ENCODE results near the gene CAAP1.
"Not testable (repeated sequence)": the region's sequence is repeated elsewhere in the genome, so short reads cannot be mapped to it uniquely, and the experiment has no call there.

The CAAP1 gene

DNA sequence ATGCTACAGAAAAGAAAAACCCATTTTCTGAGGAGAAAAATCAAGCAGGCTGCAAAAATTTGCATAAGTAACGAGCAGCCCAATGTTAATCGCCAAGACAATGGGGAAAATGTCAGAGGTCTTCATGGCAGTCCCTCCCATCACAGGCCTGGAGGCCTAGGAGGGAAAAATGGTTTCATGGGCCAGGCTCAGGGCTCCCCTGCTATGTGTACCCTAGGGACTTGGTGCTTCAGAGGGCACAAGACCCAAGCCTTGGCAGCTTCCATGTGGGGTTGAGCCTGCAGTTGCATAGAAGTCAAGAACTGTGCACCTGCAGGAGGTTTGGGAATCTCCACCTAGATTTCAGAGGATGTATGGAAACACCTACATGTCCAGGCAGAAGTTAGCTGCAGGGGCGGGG is 10.4 kb downstream of the CAAP1 start:
- H3K27ac ChIP-seq = no peak overlapping the region
- TF ChIP-seq CTCF (conservative IDR thresholded peaks at IDR 0.05) = no peak

- H3K27ac ChIP-seq = no peak overlapping the region
- no peak for TF ChIP-seq CTCF (conservative IDR thresholded peaks at IDR 0.05)
Observed at GRCh38 chr9:26880262-26880661, 12.3 kb downstream of the CAAP1 start.

- not testable (repeated sequence) for H3K27ac ChIP-seq
Observed at GRCh38 chr9:26875155-26875554, 17.4 kb downstream of the CAAP1 start.

- TF ChIP-seq CTCF (conservative IDR thresholded peaks at IDR 0.05) = no peak
- H3K27ac ChIP-seq = no peak overlapping the region
Observed at GRCh38 chr9:26870292-26870691, 22.3 kb downstream of the CAAP1 start.

GRCh38 chr9:26863074-26863473 is 29.5 kb downstream of the CAAP1 start:
- H3K27ac ChIP-seq = no peak overlapping the region
- TF ChIP-seq CTCF (conservative IDR thresholded peaks at IDR 0.05) = peak; percentile 79

GRCh38 chr9:26856413-26857032 is 36.1 kb downstream of the CAAP1 start:
- TF ChIP-seq CTCF (conservative IDR thresholded peaks at IDR 0.05) = peak; percentile 93
- H3K27ac ChIP-seq = peak overlapping the region; percentile 13; the same call in 1 of the 2 replicates

DNA sequence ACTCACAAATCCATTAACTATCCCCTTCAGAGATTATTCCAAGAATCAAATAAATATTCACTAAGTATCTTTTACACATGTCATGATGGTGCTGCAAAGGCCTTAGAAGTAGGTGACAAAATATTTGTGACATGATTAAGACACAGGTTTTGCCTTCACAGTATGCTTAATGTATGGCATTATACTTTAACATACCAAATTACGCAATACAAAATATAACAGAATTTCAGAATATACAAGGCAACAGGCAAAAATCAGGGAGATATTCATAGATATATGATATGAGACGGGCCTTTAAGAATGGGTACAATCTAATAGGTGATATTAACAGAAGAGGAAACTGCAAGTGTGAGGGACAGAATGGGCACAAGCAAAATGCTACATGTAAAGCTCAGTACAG is 41.6 kb downstream of the CAAP1 start:
- no peak for TF ChIP-seq CTCF (conservative IDR thresholded peaks at IDR 0.05)
- H3K27ac ChIP-seq = no peak overlapping the region

GRCh38 chr9:26833792-26834191 is 58.8 kb downstream of the CAAP1 start:
- no peak overlapping the region for H3K27ac ChIP-seq
- TF ChIP-seq CTCF (conservative IDR thresholded peaks at IDR 0.05) = no peak

- not testable (repeated sequence) for H3K27ac ChIP-seq
Observed at GRCh38 chr9:26828391-26828955, 64.1 kb downstream of the CAAP1 start.
